ENCODE measurements around the gene RAD51B.

RAD51B gene

DNA sequence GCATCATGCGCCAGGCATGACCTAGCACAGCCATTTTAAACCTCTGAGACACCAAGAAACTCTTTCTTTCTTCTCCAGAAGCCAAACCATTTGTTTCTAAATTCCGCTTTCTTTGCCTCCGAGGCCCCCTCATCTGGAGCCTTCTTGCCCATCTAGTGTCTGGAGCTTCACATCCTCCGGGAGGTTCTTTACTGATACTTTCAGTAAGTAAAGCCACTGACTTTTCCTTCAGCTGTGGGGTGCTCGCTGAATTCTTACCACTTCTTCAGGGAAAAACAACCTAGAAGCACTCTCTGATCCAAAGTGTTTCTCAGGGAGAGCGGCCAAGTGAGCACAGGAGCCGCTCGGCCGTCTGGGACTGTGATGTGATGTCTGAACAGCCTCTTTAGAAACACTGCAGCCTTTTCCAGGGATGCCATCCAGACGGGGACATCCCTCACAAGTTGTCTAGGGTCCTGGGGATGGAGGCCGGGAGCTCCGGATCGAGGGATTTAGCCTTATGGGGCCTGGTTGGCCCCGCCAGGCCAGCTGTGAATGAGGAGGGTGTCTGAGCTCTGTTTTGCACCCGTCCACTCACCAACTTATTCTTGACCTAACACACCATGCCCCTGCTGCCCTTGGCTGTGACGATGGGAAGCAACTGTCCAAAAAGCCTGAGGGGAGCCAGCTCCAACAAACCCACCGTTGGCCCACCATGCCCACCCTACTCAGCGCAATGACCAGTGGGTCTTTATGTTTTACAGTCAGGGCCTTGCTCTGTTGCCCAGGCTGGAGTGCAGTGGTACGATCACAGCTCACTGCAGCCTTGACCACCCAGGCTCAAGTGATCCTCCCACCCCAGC is 812.7 kb downstream of the RAD51B start:
- FAIRE-seq = no peak

DNA sequence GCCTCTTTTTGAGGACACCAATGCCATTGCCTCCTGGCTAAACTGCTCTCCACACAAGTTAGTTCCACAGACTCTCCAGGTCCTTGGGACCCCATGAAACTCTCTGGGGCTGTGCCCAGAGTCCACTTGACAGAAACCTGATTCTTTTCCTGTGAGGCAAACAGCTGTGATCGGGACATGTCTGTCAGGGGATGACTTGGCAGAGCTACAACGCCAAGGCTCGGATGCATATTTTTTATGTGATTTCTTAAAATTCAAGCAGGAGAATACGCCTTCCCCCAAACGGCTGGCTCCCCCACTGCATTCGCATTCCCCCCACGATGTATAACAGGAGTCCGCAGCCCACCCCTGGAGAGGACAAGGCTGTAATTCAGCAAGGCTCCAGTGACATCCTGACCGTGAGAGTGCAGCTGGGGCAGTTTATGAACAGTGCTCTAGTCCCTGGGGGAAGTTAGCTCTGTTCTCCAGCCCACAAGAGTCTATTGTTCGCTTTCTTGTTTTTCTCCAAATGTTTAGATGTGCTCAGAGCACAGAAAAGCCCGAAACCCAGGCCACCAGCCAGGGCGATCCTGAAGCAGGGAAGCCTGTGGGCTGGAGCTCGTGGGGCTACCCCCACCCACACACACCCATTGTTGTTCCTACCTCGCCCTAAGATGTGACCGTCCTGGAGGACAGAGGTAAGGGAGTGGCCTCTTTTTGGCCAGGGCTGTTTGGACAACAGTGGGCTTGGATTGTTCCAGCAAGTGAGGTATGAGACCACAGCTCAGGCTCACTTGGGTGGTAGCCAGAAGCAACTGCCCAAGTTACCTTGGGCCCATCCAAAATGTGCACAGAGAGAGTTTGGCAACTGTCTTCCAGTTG is 813.8 kb downstream of the RAD51B start:
- no peak for FAIRE-seq

DNA sequence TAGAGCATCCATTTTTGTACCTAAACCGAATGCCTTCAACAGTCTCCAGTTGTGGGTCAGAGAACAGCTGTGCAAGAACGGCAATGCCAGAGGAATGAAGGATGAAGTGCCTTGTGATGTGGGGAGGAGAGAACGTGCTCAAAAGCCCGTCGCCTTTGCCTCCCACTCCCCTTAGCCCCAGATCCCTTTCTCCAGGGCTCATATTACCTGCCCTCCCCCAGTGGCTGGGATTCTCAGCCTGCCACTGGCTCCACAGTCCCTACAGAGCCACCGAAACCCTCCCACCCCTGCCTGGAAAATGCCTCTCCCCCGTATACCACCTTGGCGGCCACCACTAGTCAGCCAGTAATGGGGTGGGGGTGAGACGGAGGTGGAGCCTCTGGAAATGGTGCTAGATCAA is 814.8 kb downstream of the RAD51B start:
- no peak for FAIRE-seq

DNA sequence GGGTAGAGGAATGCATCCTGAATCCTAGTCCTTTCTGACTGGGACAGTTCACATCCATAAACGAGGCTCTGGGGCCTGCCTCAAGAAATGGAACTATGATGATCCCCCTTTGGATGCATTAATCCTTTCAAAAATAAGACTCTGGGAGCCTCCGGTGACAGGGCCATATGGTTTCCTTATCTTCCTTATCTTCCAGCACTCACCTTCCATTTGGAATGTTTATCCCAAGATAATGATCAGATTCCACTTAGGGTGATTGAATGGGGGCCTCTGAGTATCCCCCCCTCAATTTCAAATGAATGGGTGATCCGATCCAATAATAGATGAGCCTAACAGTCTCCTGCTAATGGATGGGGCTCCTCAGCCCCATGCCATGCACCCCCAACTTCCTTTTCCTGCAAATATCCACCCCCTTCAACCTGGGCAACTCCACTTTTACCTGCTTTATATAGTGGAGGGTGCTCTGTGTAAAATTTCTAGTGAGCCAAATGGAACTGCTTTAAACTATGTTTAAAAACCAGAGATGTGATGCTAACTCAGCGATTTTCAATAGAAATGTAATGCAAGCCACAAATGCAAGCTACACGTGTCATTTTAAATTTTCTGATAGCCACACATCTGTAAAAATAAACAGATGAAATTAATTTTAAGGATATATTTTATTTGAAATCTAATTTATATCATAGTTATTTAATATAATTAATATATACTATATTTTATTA is 815.5 kb downstream of the RAD51B start:
- no peak for FAIRE-seq

DNA sequence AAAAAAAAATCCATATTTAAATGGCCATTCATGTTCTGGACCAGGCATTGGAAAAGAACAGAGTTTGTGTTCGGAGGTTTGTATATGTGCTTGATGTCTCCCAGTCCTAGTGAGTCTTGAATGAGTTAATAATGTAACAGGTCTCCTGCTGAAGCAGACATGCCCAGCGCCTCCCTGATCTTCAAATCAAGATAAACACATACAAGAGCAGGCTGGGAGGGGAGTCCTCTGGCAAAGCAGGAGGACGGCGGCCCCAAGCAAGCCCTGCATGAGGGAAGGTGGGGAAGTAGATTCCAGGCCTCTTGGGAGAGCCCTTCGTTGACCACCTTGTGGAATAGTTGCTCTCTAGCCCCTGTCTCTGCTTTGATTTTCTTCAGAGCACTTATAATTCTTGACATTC is 817.0 kb downstream of the RAD51B start:
- no peak for FAIRE-seq

DNA sequence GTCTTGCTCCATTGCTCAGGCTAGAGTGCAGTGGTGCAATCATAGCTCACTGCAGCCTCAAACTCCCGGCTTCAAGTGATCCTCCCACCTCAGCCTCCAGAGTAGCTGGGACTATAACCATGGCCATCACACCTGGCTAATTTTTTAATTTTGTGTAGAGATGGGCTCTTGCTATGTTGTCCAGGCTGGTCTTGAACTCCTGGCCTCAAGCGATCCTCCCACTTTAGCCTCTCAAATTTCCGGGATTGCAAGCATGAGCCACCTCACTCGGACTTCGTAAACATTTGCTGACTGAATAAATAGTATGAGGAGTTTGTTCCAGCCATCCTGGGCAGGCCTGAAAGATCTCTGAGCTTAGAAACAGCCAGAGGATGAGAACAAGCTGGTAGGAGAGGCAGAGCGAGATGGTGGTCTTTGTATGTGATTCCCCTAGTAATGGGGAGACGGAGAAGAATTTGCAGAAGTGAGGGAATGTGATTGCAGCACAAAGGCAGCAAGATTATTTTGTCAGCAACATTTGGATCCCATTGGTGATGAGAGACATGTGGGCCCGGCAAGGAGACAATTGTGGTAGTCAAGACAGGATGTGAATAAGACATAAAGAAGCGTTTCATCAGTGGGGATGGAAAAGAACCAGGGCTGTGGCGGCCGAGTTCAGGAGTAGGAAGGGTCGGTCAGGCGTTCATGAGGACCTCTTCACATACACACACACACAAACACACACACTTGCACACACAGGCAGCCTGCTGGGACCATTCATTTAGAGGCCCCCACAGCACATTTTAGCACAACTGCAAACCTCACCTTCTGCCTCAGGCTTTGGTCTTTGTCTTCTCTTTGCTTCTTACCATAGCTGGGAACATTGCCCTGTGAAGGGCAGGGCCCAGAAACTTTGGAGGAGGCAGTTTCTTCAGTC is 817.8 kb downstream of the RAD51B start:
- no peak for FAIRE-seq

DNA sequence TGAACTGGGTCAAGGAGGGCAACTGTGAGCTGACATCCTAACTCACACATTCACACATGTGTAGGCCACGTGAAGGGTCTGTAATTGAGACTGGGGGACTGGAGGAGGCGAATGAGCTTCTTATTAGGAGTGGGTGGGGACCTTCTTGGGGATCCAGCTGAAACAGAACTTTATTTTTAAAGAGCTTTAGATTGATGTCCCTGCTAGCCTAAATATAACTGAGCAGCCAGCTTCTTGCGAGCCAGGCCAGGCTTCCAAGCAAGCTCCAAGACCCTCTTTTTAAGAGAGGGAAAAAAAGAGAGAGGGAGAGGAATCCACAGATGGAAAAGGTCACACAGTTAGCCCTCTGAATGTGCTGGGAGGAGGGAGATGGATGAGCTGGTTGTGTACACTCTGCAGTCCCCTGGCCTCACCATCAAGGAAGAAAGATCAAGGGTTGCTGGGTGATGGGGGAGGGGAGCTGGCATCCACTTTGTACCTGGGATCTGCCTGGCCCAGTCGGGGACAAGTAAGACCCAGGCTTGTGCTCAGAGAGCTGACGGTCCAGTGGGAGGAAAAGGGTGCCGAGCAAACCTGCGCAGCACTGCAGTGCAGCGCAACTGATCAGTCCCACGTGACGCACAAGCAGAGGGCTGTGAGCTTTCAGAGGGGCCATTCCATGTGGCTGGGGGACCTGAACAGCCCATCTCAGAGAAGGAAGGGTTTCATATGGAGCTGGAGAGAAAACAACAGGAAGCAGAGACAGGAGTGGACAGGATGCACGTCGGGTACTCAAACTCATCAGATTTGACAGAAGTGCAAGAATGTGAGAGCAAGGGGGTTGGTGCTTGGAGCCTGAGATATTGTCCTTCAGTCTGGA is 818.8 kb downstream of the RAD51B start:
- no peak for FAIRE-seq

DNA sequence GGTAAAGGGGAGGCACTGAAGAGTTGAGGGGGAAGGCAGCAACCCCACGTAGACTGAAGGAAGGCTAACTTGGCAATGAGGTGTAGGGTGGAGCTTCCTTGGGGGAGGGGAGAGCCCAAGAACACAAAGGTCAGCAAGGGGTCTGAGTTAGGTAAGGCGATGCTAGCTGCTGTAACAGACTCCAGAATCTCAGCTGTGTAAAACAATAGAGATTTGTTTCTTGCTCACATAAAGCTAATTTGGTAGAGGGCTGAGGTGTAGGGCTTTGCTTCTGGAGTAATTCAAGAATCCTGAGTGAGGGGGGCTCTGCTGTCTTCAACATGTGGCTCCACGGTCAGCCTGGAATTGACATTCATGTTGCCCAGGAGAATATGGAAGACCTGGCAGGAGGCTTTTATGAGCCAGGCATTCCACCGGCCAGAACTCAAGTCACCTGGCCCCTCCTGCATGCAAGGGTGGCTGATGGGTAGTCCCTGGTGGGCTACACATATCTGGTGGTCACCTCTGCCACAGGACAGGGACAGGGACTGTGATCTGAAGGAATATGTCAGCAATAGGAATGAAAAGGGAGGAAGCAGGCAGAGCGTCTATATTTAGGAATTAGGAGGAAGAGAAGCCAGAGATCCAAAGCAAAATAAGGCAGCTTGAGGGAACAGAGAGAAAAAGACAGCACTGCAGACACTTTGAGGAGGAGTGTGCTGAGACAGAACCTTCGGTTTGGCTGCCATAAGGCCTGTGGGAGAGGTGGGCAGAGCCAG is 819.6 kb downstream of the RAD51B start:
- no peak for FAIRE-seq

DNA sequence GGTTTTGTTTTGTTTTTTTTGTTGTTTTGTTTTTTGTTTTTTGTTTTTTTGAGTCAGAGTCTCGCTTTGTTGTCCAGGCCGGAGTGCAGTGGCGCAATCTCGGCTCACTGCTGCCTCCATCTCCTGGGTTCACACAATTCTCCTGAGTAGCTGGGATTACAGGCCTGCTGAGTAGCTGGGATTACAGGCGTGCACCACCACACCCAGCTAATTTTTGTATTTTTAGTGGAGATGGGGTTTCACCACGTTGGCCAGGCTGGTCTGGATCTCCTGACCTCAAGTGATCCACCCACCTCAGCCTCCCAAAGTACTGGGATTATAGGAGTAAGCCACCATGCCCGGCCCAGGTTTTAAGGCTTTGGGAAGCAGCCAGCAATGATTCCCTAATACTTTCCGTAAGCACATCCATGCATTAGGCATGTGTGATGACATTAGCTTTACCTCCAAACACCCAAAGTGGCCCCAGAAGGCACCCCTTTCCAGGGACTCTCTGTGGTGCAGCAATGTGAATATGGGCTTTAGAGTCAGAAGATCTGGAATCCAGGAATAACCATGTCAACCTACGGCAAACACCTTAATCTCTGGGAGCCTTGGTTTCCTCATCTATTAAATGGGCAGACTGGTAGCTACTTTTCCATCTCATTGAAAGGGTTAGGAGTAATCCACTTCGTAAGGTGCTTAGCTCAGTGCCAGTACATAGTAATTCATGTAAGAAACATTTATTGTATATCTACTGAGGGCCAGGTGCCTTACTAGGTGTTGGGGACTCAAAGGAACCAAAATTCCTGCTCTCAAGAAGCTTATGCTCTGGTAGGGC is 820.4 kb downstream of the RAD51B start:
- no peak for FAIRE-seq

DNA sequence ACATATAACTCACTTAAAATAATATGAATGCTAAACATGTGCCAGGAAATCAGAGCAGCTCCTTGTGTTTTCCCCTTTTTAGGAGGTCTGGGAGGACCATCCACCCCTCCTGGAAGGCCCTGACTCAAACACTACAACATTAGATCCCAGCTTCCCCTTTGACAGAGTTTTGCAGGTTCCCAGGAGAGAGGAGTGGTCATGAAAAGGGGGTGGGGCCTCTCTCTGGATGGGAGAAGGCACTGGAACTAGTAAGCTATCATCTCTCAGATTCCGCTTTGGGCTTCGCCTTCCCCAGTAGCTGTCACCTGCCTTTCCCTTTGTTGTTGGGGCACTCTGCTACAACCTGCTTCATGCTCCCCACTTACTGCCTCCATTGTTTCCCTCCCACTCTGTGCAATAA is 824.1 kb downstream of the RAD51B start:
- FAIRE-seq = no peak

DNA sequence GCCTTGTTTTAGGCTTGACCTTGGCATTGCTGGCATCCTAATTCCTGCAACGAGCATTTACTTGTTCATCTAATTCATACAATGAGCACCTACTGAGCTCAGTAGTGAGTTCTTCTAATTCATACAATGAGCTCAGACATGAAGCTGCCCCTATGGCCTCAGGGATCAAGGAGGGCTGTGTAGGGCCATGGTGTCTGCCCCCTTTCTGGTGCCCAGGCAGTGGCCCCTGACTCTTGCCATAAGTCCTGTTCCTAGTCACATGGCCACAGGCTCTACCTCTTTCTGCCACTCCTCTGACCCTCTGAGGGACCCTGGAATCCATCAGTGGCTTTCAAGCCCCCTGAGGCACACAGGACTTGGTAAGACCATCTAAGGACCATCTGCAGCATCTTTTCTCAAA is 824.5 kb downstream of the RAD51B start:
- no peak for FAIRE-seq

DNA sequence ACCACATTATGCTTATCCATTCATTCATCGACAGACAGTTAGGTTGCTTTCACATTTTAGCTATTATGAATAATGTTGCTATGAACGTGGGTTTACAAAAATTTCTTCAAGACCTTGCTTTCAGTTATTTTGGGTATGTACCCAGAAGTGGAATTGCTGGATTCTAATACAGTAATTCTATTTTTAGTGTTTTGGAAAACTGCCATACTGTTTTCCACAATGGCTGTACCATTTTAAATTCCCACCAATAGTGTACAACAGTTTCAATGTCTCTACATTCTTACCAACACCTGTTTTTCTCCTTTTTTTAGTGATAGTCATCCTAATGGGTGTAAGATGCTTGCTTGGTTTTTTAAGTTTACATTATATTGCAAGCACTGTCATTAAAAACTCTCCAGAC is 825.8 kb downstream of the RAD51B start:
- FAIRE-seq = no peak

DNA sequence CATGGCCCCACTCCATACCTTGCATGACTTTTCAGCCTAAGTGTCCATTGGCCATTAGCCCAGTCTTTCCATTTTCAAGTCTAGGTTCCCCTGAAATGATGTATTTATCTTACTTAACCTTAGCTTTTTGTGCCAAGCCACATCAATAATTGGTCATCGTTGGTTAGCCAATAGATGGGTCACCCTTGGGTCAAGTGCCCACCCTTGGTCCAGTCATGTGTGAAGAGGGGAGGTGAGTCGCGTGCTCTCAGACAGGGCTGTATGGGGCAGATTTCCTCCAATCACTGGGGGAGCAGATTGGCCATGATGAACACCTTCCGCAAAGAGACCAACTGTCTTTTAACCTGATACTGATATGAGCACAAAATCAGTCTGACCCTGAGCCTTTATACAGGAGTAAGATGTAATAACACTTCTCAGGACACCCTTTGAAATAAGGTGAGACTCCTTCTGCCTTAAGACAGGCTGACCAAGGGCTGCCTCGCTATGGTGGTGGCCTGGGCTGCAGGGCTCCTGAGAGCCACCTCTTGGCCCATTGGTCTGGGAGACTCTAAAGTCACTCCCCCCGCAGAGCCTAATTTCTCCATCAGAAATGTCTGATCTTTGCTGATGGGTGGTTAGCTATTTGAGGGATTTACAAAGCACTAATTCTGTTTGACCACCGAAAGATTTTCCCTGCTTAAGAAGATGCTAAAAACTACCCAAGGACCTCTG is 830.1 kb downstream of the RAD51B start:
- no peak for FAIRE-seq

DNA sequence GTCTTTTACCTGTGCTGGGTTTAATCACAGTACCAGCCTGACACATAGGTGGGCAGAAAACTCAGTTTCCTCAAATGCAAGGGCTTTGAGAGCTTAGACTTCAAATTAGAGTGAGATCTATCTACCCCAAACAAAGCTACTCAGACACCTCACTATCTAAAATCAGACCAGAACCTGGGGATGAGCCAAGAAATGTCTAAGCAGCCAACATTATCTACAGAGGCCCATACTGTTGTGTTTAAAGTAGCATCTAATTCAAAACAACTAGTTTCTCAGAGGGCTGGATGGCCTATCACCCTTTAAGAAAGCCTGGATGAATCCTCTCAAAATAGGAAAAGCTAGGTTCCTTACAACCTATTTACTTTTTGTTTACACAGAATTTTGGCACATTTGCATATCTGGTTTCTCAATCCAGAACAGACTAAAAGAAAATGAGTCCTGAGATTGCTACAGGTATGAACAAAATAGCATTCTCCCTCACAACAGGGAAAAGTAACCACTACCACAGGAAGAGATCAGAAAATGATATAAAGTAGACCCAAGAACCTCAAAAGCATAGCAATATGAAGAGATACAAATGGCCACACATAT is 830.9 kb downstream of the RAD51B start:
- FAIRE-seq = no peak

DNA sequence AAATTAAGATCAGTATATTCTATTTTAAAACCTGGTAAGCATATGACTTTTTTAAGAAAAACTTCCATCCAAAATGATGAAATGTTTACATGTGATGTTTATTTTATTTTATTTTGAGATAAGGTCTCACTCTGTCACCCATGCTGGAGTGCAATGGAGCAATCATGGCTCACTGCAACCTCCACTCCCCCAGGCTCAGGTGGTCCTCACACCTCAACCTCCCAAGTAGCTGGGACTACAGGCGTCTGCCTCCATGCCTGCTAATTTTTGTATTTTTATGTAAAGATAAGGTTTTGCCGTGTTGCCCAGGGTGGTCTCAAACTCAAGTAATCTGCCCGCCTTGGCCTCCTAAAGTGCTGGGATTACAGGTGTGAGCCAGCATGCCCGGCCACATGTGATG is 831.5 kb downstream of the RAD51B start:
- FAIRE-seq = no peak

DNA sequence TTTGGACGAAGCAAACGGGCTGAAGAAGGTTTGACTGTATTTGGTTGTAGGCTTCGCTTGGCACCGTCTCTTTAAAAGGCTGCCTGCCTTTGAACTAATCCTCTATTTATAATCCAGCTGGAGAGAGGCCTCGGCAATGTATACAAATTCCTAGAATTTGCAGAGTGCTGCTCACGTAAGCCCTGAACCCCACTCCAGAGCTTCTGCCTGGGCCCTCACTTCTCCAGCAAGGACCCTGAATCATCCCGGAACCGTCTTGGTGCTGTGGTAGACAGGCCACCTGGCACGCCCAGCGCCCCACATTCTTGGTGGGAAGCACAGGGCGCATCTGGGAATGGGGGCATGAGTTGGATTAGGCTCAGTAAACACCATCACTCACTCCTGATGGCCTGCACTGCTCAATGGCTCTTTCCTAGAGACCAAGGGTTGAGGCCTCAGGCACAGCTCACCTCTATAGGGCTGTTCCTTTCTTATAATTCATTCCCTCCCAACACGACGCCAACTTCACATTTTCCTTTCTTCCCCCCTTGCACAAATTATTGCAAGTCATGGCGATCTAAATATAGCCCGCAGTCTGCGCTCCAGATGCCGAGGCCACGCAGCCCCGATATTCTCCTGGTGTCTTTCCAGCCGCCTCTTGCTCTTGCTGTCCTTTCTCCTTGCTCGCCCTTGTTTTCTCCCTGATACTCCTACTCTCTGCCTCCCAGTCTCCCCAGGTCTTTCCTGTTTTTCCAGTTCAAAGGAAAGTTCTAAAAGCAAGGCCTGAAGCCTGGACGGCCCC is 832.3 kb downstream of the RAD51B start:
- no peak for FAIRE-seq

DNA sequence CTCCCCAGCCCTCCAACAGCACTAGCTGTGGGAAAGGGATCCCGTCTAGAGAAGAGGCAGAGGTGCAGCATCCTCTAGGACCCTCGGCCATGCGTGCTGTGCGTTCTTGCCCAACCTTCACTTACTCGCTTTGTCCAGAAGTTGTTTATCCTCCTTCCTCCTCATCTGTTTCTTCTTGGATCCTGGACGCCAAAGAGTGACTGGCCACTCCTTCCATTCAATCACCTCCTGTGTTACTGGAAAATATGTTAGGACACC is 832.8 kb downstream of the RAD51B start:
- FAIRE-seq = no peak

DNA sequence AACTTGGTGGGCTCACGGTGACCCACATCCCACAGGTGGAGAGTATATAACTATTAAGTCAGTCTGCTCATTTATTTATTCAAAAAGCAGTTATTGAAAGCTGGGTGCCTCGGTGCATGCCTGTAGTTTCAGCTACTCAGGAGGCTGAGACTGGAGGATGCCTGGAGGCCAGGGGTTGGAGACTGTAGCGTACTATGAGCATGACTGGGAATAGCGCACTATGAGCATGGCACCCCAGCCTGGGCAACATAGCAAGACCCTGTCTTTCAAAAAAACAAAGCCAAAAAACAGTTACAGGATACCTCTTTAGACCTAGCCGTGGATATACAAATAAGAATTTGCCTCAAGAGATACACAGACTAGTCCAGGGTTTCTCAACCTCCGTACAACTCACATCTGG is 833.5 kb downstream of the RAD51B start:
- no peak for FAIRE-seq

Measured in TTC549 (cell line).